Uterus (tissue), 4 donors: ENCODE data around the gene EMID1. TPM values are rescaled to one million over a fixed set of nuclear protein-coding genes. Genes with fewer than 3 reads are reported as not detected.

Source experiments
- DNase-seq, 2 donors: peaks; one replicate each; pipeline ENCODE4 v3.0.0-alpha.2; 2019 to 2020
- H3K27ac ChIP-seq, 2 donors: fragments of 200-600 bp; sonication (generic); 1 replicate in 1 of 2; 2 replicates in 1 of 2; pipeline ENCODE4 v1.5.1; 2016 to 2018
- H3K27me3 ChIP-seq, 2 donors: fragments of 200-600 bp; sonication (generic); one replicate each; pipeline ENCODE4 v1.5.1; 2018 to 2019; ENCODE audit warnings: control low read depth in 1 of 2
- H3K36me3 ChIP-seq, 2 donors: fragments of 200-600 bp; sonication (generic); one replicate each; pipeline ENCODE4 v1.5.1; 2019; ENCODE audit warnings: control low read depth in 1 of 2
- H3K4me1 ChIP-seq, 2 donors: fragments of 200-600 bp; sonication (generic); one replicate each; pipeline ENCODE4 v1.5.1; 2018 to 2019; ENCODE audit warnings: control low read depth in 1 of 2
- H3K4me3 ChIP-seq, 2 donors: fragments of 200-600 bp; sonication (generic); 1 replicate in 1 of 2; 2 replicates in 1 of 2; pipeline ENCODE4 v1.5.1; 2018 to 2019; ENCODE audit warnings: mild to moderate bottlenecking in 1 of 2
- H3K9me3 ChIP-seq, 2 donors: fragments of 200-600 bp; sonication (generic); one replicate each; pipeline ENCODE4 v1.5.1; 2019; ENCODE audit warnings: control low read depth in 1 of 2
- CTCF ChIP-seq, 4 experiments: fragments of 200-600 bp in 2 of 4; fragments of 450-650 bp in 2 of 4; sonication (generic) in 2 of 4; IDR thresholded peaks; one replicate each; pipeline ENCODE4 v1.5.1; 2016 to 2019; ENCODE audit warnings: antibody characterized with exemption in 4 of 4, mild to moderate bottlenecking in 2 of 4, moderate library complexity in 1 of 4
- POLR2A ChIP-seq, 2 donors: fragments of 450-650 bp; IDR thresholded peaks; one replicate each; pipeline ENCODE4 v1.6.1; 2016; ENCODE audit warnings: antibody characterized with exemption in 2 of 2, mild to moderate bottlenecking in 1 of 2, moderate library complexity in 1 of 2
- intact Hi-C: fragments of 100-400 bp; cut with DNase I; formaldehyde crosslinking; loops from one replicate; pipeline ENCODE4 v1.15.1; 2023; ENCODE audit warnings: low total_unique reads
- total RNA-seq, 4 donors: library from RNA; depleted of rRNA in 3 of 4; stranded (reverse); fragments of >200 nt in 3 of 4; gene quantifications; one replicate each; pipeline versions ENCODE4 v1.1.0 to v1.2.4, GENCODE V29; 2014 to 2023
- donor health status: DM: yes; HTN: yes; CAD: no.

Gene EMID1
- total RNA-seq, 4 donors from 2014 or later: under 0.01 to 30.0 (median 10.2) TPM

GRCh38 chr22:29215012-29215860 is 9.5 kb downstream of the EMID1 start:
- TF ChIP-seq CTCF (IDR thresholded peaks at IDR 0.05) (no peak), POLR2A (IDR thresholded peaks at IDR 0.05) (no peak)
- H3K36me3 ChIP-seq: no peaks in the 10 kb centered on the region
- intact Hi-C loops: no loop called here
- no peaks in the 10 kb centered on the region for H3K9me3 ChIP-seq
- H3K27me3 ChIP-seq: no peaks in the 10 kb centered on the region
- DNase-seq: no peak
- no peak overlapping the region for H3K4me3 ChIP-seq
- H3K27ac ChIP-seq: no peak overlapping the region
- H3K4me1 ChIP-seq: no peaks in the 10 kb centered on the region

GRCh38 chr22:29216011-29216872 is 10.5 kb downstream of the EMID1 start:
- H3K27me3 ChIP-seq: no peaks in the 10 kb centered on the region
- no peaks in the 10 kb centered on the region for H3K9me3 ChIP-seq
- no peak overlapping the region for H3K4me3 ChIP-seq
- TF ChIP-seq CTCF (IDR thresholded peaks at IDR 0.05): no peak
- no peaks in the 10 kb centered on the region for H3K36me3 ChIP-seq
- intact Hi-C loops: no loop called here
- DNase-seq: no peak
- H3K27ac ChIP-seq: no peak overlapping the region
- no peaks in the 10 kb centered on the region for H3K4me1 ChIP-seq

- peak in 1 of 2 donors; percentile 16 for DNase-seq
- intact Hi-C loops: no loop called here
- H3K27ac ChIP-seq: no peak overlapping the region
These were observed 11.4 kb downstream of the EMID1 start for GRCh38 chr22:29216873-29217666.

More at GRCh38 chr22:29216873-29217666, 11.4 kb downstream of the EMID1 start:
- Histone ChIP-seq H3K9me3 (no peaks in the 10 kb centered on the region), H3K36me3 (no peaks in the 10 kb centered on the region), H3K27me3 (no peaks in the 10 kb centered on the region), H3K4me3 (no peak overlapping the region), H3K4me1 (no peaks in the 10 kb centered on the region)
- TF ChIP-seq CTCF (IDR thresholded peaks at IDR 0.05) (no peak), POLR2A (IDR thresholded peaks at IDR 0.05) (no peak)
